SIG-M5 treated with dmso at 0.1 percent for 504 hours (cell line): ENCODE results near the gene ZSWIM1.
A peak's percentile ranks its signal among the peaks of the same experiment; 100 is the strongest.
"Not testable (repeated sequence)": the region's sequence is repeated elsewhere in the genome, so short reads cannot be mapped to it uniquely, and the experiment has no call there.

ENCODE experiments used
- DNase-seq: peaks from one replicate; lab custom pipeline; 2025; ENCODE audit not compliant: unreplicated experiment; lab: John Stamatoyannopoulos, UW

Gene ZSWIM1

GRCh38 chr20:45887346-45887715 is 6.3 kb downstream of the ZSWIM1 start, which contains the start of gene SPATA25:
SPATA25 (minus strand) TSS chr20:45887622; CDS start chr20:45887590, 32 bp downstream.
- DNase-seq = no peak

- DNase-seq = no peak
Measured at GRCh38 chr20:45888681-45889080, 7.7 kb downstream of the ZSWIM1 start.

- DNase-seq = no peak
Measured at GRCh38 chr20:45890077-45890984, 9.3 kb downstream of the ZSWIM1 start.

- peak; percentile 82 for DNase-seq
Measured at GRCh38 chr20:45890985-45891983, 10.3 kb downstream of the ZSWIM1 start, which contains the start of the genes CTSA and NEURL2. CTSA (plus strand) TSS chr20:45891335; CDS start chr20:45891569, 234 bp downstream. NEURL2 (minus strand) TSS chr20:45891208; CDS start chr20:45890991, 217 bp downstream.

- DNase-seq = no peak
Measured at GRCh38 chr20:45892049-45892825, 11.2 kb downstream of the ZSWIM1 start.

GRCh38 chr20:45892828-45893500 is 11.9 kb downstream of the ZSWIM1 start:
- DNase-seq = no peak

- no peak for DNase-seq
Measured at GRCh38 chr20:45893831-45894230, 12.8 kb downstream of the ZSWIM1 start.

- DNase-seq = no peak
Measured at GRCh38 chr20:45894797-45895196, 13.8 kb downstream of the ZSWIM1 start.

- DNase-seq = no peak
Measured at GRCh38 chr20:45896641-45897161, 15.7 kb downstream of the ZSWIM1 start.

- DNase-seq = no peak
Measured at GRCh38 chr20:45897289-45897688, 16.3 kb downstream of the ZSWIM1 start.

GRCh38 chr20:45897692-45898091 is 16.7 kb downstream of the ZSWIM1 start:
- no peak for DNase-seq

- no peak for DNase-seq
Measured at GRCh38 chr20:45898285-45898684, 17.3 kb downstream of the ZSWIM1 start.

GRCh38 chr20:45899046-45899835 is 18.2 kb downstream of the ZSWIM1 start:
- DNase-seq = no peak

GRCh38 chr20:45901332-45901731 is 20.3 kb downstream of the ZSWIM1 start:
- DNase-seq = not testable (repeated sequence)

GRCh38 chr20:45902199-45902701 is 21.2 kb downstream of the ZSWIM1 start:
- no peak for DNase-seq

- DNase-seq = no peak
Measured at GRCh38 chr20:45904583-45905504, 23.8 kb downstream of the ZSWIM1 start.

- DNase-seq = no peak
Measured at GRCh38 chr20:45905505-45906079, 24.6 kb downstream of the ZSWIM1 start.
